22Rv1 (cell line): ENCODE measurements around the gene EIF1AY.

ENCODE experiments used
- H3K27ac ChIP-seq: fragments of 450-650 bp; 2 replicates; pipeline ENCODE4 v1.5.1; 2017
- CTCF ChIP-seq: fragments of 450-650 bp; IDR thresholded peaks from 2 replicates; pipeline ENCODE4 v1.5.1; 2017; ENCODE audit warnings: mild to moderate bottlenecking
- ZFX ChIP-seq: fragments of 450-650 bp; IDR thresholded peaks from 2 replicates; pipeline ENCODE4 v1.6.1; 2017; ENCODE audit warnings: antibody characterized with exemption, borderline replicate concordance

EIF1AY gene

GRCh38 chrY:20586161-20586560 is 10.6 kb downstream of the EIF1AY start:
- no peak for TF ChIP-seq CTCF
- TF ChIP-seq ZFX: no peak
- no peak overlapping the region for H3K27ac ChIP-seq
